Activated T-cell treated with anti-CD3 and anti-CD28 coated beads for 1 hour (primary cell): ENCODE measurements around the gene FXYD2.
"Not testable (repeated sequence)": the region's sequence is repeated elsewhere in the genome, so short reads cannot be mapped to it uniquely, and the experiment has no call there.

Source experiments
- DNase-seq: peaks from one replicate; pipeline ENCODE4 v3.0.0-alpha.2; 2020; ENCODE audit warnings: low read depth

The FXYD2 gene

GRCh38 chr11:117824571-117825537, at the start of gene FXYD2:
TSS of gene FXYD2 (minus strand) at chr11:117824744. CDS start at chr11:117824678, 66 bp downstream.
- no peak for DNase-seq

- no peak for DNase-seq
These were observed 49.2 kb upstream of the FXYD2 start for GRCh38 chr11:117873828-117874125.

GRCh38 chr11:117872975-117873827, 48.7 kb upstream of the FXYD2 start:
- DNase-seq = no peak

DNA sequence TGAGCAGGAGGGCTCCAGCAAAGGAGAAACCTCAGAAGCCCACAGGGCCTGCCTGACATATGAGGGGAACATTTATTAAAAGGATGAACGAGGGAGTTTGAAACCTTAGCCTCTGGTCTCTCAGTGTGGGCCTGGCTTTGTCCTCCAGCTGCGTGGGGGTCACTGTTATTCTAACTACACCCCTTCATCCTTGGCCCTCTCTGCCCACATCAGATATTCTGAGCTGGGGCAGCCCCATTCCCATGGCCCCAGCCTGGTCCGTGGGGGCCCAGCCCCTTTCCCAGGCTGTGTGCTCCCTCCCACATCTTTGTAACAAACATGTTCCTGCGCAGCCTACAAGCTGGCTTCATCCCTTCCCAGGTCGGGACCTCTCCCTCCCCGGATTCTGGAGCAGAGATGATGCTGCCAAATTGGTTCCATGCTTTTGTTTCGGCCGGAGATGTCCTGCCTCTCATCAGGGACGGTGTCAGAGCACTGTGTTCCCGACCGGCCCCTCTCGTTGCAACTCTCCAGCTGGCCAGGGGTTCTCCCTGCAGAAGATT, 47.9 kb upstream of the FXYD2 start:
- DNase-seq = no peak

- DNase-seq = no peak
These were observed 47.2 kb upstream of the FXYD2 start for GRCh38 chr11:117871784-117872183.

DNA sequence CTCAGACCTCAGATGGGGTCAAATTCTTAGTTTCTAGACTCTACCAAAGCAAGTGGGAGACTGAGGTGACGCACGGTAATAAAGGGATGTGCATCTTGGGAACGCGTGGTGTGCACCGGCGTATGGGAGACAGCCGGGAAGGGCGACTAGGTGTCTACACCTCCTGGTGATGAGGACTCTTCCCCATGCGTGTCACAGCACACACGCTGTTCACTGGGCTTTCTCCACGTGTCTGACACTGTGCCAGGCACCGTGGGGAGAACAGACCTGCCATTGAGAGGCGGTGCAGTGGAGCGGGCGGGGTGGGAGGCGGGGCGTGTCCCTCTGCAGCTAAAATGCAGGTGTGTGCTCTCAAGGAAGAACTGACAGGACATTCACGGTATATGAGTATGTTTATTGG, 46.6 kb upstream of the FXYD2 start:
- no peak for DNase-seq

DNA sequence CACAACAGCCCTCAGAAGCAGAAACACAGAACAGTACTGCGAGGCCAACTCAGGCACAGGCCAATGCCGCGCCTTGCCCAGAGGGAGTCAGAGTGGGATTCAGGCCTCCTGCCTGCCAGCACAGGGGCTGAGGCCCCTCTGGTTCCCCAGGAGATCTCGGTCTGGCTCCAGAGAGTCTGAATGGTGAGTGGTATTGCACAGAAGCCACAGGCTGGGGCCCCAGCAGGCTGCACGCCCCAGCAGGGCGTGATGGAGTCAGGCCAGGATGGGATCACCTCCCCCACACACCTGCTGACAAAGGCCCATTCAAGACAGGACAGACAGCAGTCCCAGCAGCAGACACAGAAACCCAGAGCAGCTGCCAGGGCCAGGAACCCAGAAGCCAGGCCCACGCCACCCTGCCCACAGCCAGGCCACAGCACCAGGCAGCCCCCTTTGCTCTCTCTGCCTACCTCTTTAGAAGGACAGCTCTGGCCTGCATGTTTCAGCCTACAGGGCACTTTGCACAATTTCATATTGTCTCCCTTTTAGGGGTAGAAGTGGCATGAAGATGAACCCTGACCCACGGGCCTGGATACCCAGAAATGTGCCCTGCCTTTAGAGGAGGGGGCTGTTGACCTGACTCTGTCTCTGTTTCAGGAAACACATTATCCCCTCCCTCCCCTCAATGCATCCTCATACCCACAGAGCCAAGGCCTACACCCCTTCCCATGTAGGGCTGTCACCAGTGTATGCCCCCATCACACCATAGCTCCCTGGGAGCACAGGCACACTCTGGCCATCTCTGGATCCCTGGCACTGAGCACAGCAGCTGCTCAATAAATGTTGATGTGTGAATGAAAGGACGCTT, 45.8 kb upstream of the FXYD2 start:
- DNase-seq = no peak

DNA sequence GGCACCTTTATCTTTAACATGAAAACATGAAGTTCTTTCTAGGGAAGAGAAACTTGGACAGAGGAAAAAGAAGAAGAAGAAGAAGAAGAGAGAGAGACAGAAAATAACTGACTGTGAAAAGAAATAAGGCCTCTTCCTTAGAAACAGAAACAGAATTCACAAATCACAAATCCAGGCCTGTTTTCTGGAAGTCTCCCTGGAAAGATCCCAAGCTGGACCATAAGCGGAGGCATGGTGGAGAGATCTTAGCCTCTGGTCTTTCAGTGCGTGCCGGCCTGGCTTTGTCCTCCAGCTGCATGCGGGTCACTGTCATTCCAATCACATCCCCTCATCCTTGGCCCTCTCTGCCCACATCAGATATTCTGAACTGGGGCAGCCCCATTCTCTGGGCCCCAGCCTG, 45.1 kb upstream of the FXYD2 start:
- no peak for DNase-seq

- no peak for DNase-seq
These were observed 44.4 kb upstream of the FXYD2 start for GRCh38 chr11:117868815-117869561.

- no peak for DNase-seq
These were observed 43.5 kb upstream of the FXYD2 start for GRCh38 chr11:117868088-117868487.

GRCh38 chr11:117866526-117866925, 42.0 kb upstream of the FXYD2 start:
- no peak for DNase-seq

DNA sequence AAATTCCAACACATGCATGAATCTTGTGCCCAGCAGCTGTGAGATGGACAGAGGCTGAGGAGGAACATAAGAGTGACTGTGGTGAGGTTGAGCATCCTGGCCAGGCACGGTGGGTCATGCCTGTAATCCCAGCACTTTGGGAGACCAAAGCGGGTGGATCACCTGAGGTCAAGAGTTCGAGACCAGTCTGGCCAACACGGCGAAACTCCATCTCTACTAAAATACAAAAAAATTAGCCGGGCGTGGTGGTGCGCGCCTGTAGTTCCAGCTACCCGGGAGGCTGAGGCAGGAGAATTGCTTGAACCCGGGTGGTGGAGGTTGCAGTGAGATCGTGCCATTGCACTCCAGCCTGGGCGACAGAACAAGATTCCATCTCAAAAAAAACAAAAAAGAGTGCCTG, 41.0 kb upstream of the FXYD2 start:
- not testable (repeated sequence) for DNase-seq

DNA sequence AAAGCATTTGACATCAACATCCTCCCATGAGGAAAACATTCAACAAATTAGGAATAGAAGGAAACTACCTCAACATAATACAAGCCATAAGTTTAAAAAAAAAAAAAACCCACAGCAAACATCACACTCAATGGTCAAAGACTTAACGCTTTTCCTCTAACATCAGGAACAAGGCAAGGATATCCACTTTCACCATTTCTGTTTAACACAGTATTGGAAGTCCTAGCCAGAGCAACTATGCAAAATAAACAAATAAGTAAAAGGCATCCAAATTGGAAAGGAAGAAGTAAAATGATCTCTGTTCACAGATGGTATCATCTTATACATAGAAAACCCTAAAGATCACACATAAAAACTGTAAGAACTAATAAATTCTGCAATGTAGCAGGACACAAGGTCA, 38.8 kb upstream of the FXYD2 start:
- no peak for DNase-seq

DNA sequence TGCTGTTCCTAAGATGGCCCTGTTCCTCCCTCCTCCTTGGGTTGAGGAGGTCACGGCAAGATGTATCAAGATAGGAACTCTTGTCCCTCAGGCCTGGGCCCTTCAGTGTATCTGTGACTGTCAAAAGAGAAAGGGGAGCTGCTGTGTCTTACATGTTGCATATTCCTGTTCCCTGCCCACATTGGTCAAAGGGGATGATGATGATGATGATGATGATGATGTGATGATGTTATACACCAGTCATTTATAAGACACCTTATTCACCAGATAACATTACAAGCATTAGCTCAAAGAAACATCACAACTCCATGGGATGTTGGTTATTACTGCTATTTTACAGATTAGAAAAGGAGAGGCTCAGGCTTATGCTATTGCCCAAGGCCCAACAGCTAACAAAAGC, 38.2 kb upstream of the FXYD2 start:
- DNase-seq = no peak

- DNase-seq = no peak
These were observed 37.6 kb upstream of the FXYD2 start for GRCh38 chr11:117862019-117862725.

GRCh38 chr11:117861151-117862018, 36.8 kb upstream of the FXYD2 start:
- DNase-seq = no peak

GRCh38 chr11:117860139-117860538, 35.6 kb upstream of the FXYD2 start:
- no peak for DNase-seq

DNA sequence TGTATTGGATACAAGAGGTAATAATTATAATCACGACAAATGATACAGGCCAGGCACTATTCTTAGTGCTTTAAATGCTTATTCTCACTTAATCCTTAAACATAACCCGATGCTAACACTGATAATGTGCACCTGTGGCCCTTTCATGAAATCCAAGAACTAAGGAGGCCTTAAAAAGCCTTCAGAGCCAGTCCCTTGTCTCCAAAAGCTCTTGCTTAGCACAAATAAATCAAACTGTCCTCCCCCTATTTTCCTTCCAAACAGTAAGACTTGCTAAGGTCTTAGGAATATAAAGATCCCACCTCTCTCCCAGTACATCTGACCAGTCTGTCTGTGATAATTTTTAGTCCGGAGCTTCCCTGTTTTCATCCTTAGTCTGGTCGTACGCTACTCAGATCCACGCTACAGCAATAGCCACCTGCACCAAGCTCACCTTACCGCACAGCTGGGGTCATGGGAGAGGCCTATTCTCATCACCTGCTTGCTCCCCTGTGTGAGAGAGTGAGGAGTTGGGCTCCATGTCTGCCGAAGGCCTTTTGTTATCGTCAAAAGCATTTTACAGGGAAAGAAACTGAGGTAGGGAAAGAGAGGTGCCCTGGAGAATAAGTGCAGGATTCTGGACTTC, 35.1 kb upstream of the FXYD2 start:
- no peak for DNase-seq

DNA sequence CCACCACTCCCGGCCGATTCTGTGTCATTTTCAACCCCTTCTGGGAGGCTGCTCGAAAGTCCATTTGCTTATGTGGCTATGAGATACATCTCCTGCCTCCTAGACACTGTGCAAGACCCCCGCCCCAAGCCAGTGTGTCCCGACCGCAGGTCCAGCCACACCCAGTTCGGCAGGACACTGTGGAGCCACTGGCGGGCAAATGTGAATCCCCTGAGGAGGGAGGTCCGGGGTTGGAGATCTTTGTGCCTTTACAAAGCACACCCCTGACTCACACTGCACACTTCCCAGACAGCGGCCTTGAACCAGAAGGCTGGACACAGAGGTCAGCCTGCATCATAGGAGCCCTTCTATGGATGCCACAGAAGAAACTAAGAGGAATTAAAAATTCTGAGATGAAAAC, 34.5 kb upstream of the FXYD2 start:
- no peak for DNase-seq
